ENCODE measurements around the gene SOCS4. TPM values are rescaled to one million over a fixed set of nuclear protein-coding genes. Genes with fewer than 3 reads are reported as not detected.
A peak's percentile ranks its signal among the peaks of the same experiment; 100 is the strongest.

Gene SOCS4
- total and polyA plus RNA-seq, 2 of the 13 experiments (the other 11 are each of a cell fraction or from before 2014, with no cell fraction given): 4.0 to 10.0 TPM

GRCh38 chr14:55051423-55052268, 24.6 kb downstream of the SOCS4 start, which contains the start of gene MAPK1IP1L (continued):
- TF ChIP-seq CC2D1A (CRISPR knock-in tag; IDR thresholded peaks at IDR 0.05) (0 out of 2 replicates have a peak, but pooled peaks have one; percentile 5), ZNF230 (CRISPR knock-in tag; IDR thresholded peaks at IDR 0.05) (peak; percentile 91; the same call in 1 of the 2 replicates), ZNF777 (CRISPR knock-in tag; IDR thresholded peaks at IDR 0.05) (peak; percentile 92), SMYD3 (CRISPR knock-in tag; IDR thresholded peaks at IDR 0.05) (peak; percentile 94; the same call in 1 of the 2 replicates), MTA1 (CRISPR knock-in tag; IDR thresholded peaks at IDR 0.05; ENCODE audit: borderline replicate concordance) (peak; percentile 84; the same call in 1 of the 2 replicates), ZNF761 (CRISPR knock-in tag; conservative IDR thresholded peaks at IDR 0.05) (peak; percentile 95), ZNF563 (CRISPR knock-in tag; IDR thresholded peaks at IDR 0.05) (peak; percentile 83), ZNF788 (CRISPR knock-in tag; IDR thresholded peaks at IDR 0.05; ENCODE audit: borderline replicate concordance) (peak; percentile 98), KDM4B (CRISPR knock-in tag; IDR thresholded peaks at IDR 0.05) (0 out of 2 replicates have a peak, but pooled peaks have one; percentile 57), ZNF781 (CRISPR knock-in tag; IDR thresholded peaks at IDR 0.05; ENCODE audit: borderline replicate concordance, not compliant biosample characterization) (peak; percentile 20), PHF20 (CRISPR knock-in tag; IDR thresholded peaks at IDR 0.05) (peak; percentile 87), ZMYM2 (CRISPR knock-in tag; IDR thresholded peaks at IDR 0.05) (no peak)
- TF ChIP-seq, protein P1, sequence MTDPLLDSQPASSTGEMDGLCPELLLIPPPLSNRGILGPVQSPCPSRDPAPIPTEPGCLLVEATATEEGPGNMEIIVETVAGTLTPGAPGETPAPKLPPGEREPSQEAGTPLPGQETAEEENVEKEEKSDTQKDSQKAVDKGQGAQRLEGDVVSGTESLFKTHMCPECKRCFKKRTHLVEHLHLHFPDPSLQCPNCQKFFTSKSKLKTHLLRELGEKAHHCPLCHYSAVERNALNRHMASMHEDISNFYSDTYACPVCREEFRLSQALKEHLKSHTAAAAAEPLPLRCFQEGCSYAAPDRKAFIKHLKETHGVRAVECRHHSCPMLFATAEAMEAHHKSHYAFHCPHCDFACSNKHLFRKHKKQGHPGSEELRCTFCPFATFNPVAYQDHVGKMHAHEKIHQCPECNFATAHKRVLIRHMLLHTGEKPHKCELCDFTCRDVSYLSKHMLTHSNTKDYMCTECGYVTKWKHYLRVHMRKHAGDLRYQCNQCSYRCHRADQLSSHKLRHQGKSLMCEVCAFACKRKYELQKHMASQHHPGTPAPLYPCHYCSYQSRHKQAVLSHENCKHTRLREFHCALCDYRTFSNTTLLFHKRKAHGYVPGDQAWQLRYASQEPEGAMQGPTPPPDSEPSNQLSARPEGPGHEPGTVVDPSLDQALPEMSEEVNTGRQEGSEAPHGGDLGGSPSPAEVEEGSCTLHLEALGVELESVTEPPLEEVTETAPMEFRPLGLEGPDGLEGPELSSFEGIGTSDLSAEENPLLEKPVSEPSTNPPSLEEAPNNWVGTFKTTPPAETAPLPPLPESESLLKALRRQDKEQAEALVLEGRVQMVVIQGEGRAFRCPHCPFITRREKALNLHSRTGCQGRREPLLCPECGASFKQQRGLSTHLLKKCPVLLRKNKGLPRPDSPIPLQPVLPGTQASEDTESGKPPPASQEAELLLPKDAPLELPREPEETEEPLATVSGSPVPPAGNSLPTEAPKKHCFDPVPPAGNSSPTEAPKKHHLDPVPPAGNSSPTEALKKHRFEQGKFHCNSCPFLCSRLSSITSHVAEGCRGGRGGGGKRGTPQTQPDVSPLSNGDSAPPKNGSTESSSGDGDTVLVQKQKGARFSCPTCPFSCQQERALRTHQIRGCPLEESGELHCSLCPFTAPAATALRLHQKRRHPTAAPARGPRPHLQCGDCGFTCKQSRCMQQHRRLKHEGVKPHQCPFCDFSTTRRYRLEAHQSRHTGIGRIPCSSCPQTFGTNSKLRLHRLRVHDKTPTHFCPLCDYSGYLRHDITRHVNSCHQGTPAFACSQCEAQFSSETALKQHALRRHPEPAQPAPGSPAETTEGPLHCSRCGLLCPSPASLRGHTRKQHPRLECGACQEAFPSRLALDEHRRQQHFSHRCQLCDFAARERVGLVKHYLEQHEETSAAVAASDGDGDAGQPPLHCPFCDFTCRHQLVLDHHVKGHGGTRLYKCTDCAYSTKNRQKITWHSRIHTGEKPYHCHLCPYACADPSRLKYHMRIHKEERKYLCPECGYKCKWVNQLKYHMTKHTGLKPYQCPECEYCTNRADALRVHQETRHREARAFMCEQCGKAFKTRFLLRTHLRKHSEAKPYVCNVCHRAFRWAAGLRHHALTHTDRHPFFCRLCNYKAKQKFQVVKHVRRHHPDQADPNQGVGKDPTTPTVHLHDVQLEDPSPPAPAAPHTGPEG (CRISPR knock-in tag; IDR thresholded peaks at IDR 0.05): peak; percentile 91
- TF ChIP-seq, protein P2, sequence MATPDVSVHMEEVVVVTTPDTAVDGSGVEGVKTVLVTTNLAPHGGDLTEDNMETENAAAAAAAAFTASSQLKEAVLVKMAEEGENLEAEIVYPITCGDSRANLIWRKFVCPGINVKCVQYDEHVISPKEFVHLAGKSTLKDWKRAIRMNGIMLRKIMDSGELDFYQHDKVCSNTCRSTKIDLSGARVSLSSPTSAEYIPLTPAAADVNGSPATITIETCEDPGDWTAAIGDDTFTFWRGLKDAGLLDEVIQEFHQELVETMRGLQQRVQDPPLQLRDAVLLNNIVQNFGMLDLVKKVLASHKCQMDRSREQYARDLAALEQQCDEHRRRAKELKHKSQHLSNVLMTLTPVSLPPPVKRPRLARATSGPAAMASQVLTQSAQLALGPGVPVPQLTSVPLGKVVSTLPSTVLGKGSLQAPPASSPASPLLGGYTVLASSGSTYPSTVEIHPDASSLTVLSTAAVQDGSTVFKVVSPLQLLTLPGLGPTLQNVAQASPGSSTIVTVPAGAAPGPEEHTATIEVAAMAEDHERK (CRISPR knock-in tag; IDR thresholded peaks at IDR 0.05; ENCODE audit: low read depth): peak; percentile 34; the same call in 1 of the 2 replicates
- TF ChIP-seq, protein P3, sequence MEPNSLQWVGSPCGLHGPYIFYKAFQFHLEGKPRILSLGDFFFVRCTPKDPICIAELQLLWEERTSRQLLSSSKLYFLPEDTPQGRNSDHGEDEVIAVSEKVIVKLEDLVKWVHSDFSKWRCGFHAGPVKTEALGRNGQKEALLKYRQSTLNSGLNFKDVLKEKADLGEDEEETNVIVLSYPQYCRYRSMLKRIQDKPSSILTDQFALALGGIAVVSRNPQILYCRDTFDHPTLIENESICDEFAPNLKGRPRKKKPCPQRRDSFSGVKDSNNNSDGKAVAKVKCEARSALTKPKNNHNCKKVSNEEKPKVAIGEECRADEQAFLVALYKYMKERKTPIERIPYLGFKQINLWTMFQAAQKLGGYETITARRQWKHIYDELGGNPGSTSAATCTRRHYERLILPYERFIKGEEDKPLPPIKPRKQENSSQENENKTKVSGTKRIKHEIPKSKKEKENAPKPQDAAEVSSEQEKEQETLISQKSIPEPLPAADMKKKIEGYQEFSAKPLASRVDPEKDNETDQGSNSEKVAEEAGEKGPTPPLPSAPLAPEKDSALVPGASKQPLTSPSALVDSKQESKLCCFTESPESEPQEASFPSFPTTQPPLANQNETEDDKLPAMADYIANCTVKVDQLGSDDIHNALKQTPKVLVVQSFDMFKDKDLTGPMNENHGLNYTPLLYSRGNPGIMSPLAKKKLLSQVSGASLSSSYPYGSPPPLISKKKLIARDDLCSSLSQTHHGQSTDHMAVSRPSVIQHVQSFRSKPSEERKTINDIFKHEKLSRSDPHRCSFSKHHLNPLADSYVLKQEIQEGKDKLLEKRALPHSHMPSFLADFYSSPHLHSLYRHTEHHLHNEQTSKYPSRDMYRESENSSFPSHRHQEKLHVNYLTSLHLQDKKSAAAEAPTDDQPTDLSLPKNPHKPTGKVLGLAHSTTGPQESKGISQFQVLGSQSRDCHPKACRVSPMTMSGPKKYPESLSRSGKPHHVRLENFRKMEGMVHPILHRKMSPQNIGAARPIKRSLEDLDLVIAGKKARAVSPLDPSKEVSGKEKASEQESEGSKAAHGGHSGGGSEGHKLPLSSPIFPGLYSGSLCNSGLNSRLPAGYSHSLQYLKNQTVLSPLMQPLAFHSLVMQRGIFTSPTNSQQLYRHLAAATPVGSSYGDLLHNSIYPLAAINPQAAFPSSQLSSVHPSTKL (CRISPR knock-in tag; IDR thresholded peaks at IDR 0.05): peak; percentile 74
- TF ChIP-seq, protein P4, sequence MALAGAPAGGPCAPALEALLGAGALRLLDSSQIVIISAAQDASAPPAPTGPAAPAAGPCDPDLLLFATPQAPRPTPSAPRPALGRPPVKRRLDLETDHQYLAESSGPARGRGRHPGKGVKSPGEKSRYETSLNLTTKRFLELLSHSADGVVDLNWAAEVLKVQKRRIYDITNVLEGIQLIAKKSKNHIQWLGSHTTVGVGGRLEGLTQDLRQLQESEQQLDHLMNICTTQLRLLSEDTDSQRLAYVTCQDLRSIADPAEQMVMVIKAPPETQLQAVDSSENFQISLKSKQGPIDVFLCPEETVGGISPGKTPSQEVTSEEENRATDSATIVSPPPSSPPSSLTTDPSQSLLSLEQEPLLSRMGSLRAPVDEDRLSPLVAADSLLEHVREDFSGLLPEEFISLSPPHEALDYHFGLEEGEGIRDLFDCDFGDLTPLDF (CRISPR knock-in tag; IDR thresholded peaks at IDR 0.05): peak; percentile 77
